ENCODE measurements around the gene HHIPL1. TPM values are rescaled to one million over a fixed set of nuclear protein-coding genes. Genes with fewer than 3 reads are reported as not detected.

Gene HHIPL1
- total RNA-seq, 1 donor from 2014 or later = 0.86 TPM

GRCh38 chr14:99645545-99646505 lies 896 bp downstream of the HHIPL1 start:
- DNase-seq (ENCODE audit: low read depth) = no peak
- H3K79me2 ChIP-seq (ENCODE audit: insufficient read depth, low read length) = no peaks in the 10 kb centered on the region
- peak overlapping the region; percentile 94 for H2AFZ ChIP-seq (ENCODE audit: low read depth, low read length)
- H3K4me1 Mint-ChIP-seq (ENCODE audit: low read depth, unreplicated experiment) = peaks cover 12% of the 10 kb centered on the region
- H3K27ac Mint-ChIP-seq (ENCODE audit: unreplicated experiment) = no peak overlapping the region
- H3K9me3 Mint-ChIP-seq (ENCODE audit: unreplicated experiment) = peaks cover 5% of the 10 kb centered on the region
- peaks cover 20% of the 10 kb centered on the region for H3K27me3 Mint-ChIP-seq (ENCODE audit: low read depth, unreplicated experiment)
- no peaks in the 10 kb centered on the region for H4K20me1 ChIP-seq (ENCODE audit: insufficient read depth, low read length)
- H3K9me3 ChIP-seq (ENCODE audit: insufficient read depth, low read depth, low read length) = no peaks in the 10 kb centered on the region
- peak overlapping the region; percentile 83 for H3K4me2 ChIP-seq (ENCODE audit: low read length)
- TF ChIP-seq CTCF (IDR thresholded peaks at IDR 0.05; ENCODE audit: insufficient read depth, low read depth, low read length) (no peak), EZH2 (IDR thresholded peaks at IDR 0.05; ENCODE audit: insufficient read depth, low read length) (no peak)
- H3K4me3 Mint-ChIP-seq (ENCODE audit: unreplicated experiment) = peak overlapping the region; percentile 54
- no peaks in the 10 kb centered on the region for H3K36me3 Mint-ChIP-seq (ENCODE audit: low read depth, unreplicated experiment)
- peak overlapping the region; percentile 29 for H3K4me3 ChIP-seq (ENCODE audit: insufficient read depth, low read depth, low read length)
- no peak for FAIRE-seq
- peaks cover 18% of the 10 kb centered on the region for H3K4me1 ChIP-seq (ENCODE audit: insufficient read depth, low read length)
- peak overlapping the region; percentile 64 for H3K9ac ChIP-seq (ENCODE audit: low read length)
- no peaks in the 10 kb centered on the region for H3K27me3 ChIP-seq (ENCODE audit: insufficient read depth, low read length)
- no peak overlapping the region for H3K27ac ChIP-seq (ENCODE audit: low read depth, low read length)
- no peaks in the 10 kb centered on the region for H3K36me3 ChIP-seq (ENCODE audit: insufficient read depth, low read length)

- H3K4me1 ChIP-seq (ENCODE audit: insufficient read depth, low read length) = peaks cover 18% of the 10 kb centered on the region
- peak; percentile 73 for DNase-seq (ENCODE audit: low read depth)
- no peaks in the 10 kb centered on the region for H4K20me1 ChIP-seq (ENCODE audit: insufficient read depth, low read length)
- no peak for TF ChIP-seq CTCF (IDR thresholded peaks at IDR 0.05; ENCODE audit: insufficient read depth, low read depth, low read length)
- no peak for TF ChIP-seq EZH2 (IDR thresholded peaks at IDR 0.05; ENCODE audit: insufficient read depth, low read length)
- no peak overlapping the region for H3K4me2 ChIP-seq (ENCODE audit: low read length)
- no peaks in the 10 kb centered on the region for H3K36me3 ChIP-seq (ENCODE audit: insufficient read depth, low read length)
- H3K4me3 Mint-ChIP-seq (ENCODE audit: unreplicated experiment) = no peak overlapping the region
- H3K9me3 ChIP-seq (ENCODE audit: insufficient read depth, low read depth, low read length) = no peaks in the 10 kb centered on the region
- no peak overlapping the region for H2AFZ ChIP-seq (ENCODE audit: low read depth, low read length)
- no peak overlapping the region for H3K4me3 ChIP-seq (ENCODE audit: insufficient read depth, low read depth, low read length)
- H3K79me2 ChIP-seq (ENCODE audit: insufficient read depth, low read length) = no peaks in the 10 kb centered on the region
- peaks cover 9% of the 10 kb centered on the region for H3K9me3 Mint-ChIP-seq (ENCODE audit: unreplicated experiment)
- H3K27ac ChIP-seq (ENCODE audit: low read depth, low read length) = no peak overlapping the region
- no peaks in the 10 kb centered on the region for H3K27me3 ChIP-seq (ENCODE audit: insufficient read depth, low read length)
- H3K27ac Mint-ChIP-seq (ENCODE audit: unreplicated experiment) = no peak overlapping the region
- no peak overlapping the region for H3K9ac ChIP-seq (ENCODE audit: low read length)
- peaks cover 27% of the 10 kb centered on the region for H3K27me3 Mint-ChIP-seq (ENCODE audit: low read depth, unreplicated experiment)
- H3K36me3 Mint-ChIP-seq (ENCODE audit: low read depth, unreplicated experiment) = peaks cover 2% of the 10 kb centered on the region
- FAIRE-seq = no peak
- peaks cover 12% of the 10 kb centered on the region for H3K4me1 Mint-ChIP-seq (ENCODE audit: low read depth, unreplicated experiment)
Measured at GRCh38 chr14:99647411-99647810, 2.5 kb downstream of the HHIPL1 start.
